Astrocyte of the spinal cord (primary cell): ENCODE data around the gene WDR93.

Experiments used
- DNase-seq: peaks from one replicate; pipeline ENCODE4 v3.0.0; 2011; ENCODE audit warnings: low read depth, low spot score
- H3K4me3 ChIP-seq: 2 replicates; pipeline ENCODE4 v1.5.1; 2011; ENCODE audit warnings: low read depth, mild to moderate bottlenecking, low read length, moderate library complexity
- in situ Hi-C: cut with HindIII; loops from 2 replicates; pipeline ENCODE4 v1.10.0; 2017; ENCODE audit warnings: low sequenced_read_pairs
- TF ChIP-seq, protein P1 (sequence below): IDR thresholded peaks from 2 replicates; pipeline ENCODE4 v1.5.1; 2012; ENCODE audit warnings: low read depth, mild to moderate bottlenecking, low read length, inconsistent platforms

WDR93 gene

DNA sequence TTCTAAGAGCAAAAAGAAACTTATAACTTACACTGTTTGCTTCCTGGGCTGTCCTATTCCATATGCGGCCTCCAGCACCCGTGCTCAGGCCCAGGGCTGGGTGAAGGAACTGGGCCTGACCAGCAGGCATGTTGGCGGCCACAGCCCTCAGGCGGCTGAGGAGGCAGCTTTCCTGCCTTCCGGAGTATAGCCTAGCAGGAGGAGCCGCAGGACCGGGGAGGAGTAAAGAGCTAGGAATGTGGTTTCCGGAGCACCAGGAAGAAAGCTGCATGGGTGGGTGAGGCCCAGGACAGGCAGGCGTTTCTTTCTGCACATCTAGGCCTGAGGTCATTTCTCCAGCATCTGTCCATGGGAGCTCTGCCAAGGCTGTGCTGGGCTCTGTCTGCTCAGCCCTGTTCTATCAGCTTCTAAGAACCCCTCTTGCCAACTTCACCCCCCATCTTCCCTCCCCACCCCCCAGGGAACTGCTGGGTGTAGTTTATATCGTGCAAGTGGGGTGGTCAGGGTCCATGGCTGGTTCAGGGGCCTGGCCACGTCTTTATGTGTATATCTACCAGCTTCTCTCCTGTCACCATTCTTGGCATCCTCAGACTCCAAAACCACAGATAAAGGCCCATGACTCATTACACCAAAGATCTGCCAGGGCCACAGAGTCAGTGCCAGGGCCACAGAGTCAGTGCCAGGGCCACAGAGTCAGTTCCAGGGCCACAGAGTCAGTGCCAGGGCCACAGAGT lies 27.6 kb upstream of the WDR93 start:
- TF ChIP-seq, protein P1, sequence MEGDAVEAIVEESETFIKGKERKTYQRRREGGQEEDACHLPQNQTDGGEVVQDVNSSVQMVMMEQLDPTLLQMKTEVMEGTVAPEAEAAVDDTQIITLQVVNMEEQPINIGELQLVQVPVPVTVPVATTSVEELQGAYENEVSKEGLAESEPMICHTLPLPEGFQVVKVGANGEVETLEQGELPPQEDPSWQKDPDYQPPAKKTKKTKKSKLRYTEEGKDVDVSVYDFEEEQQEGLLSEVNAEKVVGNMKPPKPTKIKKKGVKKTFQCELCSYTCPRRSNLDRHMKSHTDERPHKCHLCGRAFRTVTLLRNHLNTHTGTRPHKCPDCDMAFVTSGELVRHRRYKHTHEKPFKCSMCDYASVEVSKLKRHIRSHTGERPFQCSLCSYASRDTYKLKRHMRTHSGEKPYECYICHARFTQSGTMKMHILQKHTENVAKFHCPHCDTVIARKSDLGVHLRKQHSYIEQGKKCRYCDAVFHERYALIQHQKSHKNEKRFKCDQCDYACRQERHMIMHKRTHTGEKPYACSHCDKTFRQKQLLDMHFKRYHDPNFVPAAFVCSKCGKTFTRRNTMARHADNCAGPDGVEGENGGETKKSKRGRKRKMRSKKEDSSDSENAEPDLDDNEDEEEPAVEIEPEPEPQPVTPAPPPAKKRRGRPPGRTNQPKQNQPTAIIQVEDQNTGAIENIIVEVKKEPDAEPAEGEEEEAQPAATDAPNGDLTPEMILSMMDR = no peak
- DNase-seq = peak; percentile 90
- in situ Hi-C loops = no loop called here
- no peak overlapping the region for H3K4me3 ChIP-seq

DNA sequence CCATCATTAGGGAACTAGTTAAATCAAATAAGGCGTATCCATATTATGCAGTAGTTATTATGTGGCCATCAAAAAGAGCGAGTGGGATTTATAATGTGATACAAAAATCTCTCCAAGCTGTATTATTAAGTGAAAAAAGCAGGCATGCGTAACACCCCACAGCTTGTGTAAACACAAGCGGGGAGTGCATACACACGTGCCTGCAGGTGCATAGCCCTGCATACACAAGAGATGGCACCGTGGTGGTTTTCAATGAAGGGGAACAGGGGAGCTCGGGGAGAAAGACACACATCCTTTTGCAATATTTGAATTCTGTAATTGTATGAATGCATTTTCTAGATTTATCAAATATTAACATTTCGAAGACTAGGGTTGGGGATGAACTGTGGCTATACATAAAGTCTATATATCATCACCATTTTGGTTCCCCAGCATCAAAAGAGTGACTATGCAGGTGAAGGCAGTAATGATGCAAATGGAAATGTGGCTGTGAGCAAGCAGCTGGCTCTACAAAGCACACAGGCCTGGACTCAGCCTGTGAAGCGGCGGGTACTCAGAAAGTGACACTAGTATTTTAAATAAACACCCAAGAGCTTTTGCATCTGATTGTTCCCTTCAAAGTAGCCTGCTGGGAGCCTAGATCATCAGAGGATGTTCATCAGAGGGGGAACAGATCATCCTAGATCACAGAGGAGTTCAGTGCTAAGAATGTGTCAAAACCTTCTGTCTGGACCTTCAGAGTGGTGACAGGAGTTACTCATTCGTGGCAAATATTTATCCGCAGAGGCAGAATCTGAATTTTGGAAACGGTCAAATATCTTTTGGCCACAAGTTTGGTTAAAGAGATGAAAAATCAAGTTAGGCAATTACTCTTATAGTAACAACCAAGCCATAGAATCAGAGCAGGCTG lies 25.9 kb upstream of the WDR93 start:
- no peak overlapping the region for H3K4me3 ChIP-seq
- DNase-seq = peak; percentile 15
- in situ Hi-C loops = no loop called here
- TF ChIP-seq, protein P1 = no peak

DNA sequence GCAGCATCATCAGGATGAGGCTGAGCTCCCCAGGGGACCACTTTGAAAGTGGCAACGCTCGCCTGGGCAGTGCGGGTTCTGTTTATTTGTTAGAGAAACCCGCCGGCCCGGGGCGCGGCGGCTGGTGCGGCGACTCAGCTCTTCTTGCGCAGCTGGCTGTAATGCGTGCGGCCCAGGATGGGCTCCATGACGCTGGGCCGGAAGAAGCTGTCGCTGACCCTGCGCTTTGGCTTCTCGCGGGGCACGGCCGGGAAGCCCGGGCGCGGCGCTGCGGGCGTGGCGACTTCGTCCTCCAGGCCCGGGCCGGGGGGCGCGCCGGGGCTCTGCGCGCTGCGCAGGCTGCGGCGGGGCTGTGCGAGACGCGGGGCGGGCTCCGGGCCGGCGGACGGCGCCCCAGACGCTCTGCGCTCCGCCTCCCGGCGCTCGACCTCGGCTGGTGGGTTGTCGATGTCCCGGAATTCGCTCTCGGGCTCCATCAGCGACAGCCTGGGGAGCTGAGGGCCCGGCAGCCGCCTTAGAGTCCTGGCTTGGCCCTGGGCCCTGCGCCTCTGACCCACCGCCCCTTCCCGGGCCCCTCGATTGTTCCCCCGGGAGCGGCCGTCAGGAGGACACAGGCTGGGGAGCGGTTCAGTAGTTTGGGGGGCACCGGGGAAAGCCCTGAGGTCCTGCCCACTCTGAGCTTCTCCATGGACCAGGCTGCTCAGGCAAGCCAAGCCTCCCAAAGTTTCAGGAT lies 25.0 kb upstream of the WDR93 start:
- TF ChIP-seq, protein P1 = no peak
- DNase-seq = peak; percentile 49
- in situ Hi-C loops = no loop called here
- peak overlapping the region; percentile 23 for H3K4me3 ChIP-seq

DNA sequence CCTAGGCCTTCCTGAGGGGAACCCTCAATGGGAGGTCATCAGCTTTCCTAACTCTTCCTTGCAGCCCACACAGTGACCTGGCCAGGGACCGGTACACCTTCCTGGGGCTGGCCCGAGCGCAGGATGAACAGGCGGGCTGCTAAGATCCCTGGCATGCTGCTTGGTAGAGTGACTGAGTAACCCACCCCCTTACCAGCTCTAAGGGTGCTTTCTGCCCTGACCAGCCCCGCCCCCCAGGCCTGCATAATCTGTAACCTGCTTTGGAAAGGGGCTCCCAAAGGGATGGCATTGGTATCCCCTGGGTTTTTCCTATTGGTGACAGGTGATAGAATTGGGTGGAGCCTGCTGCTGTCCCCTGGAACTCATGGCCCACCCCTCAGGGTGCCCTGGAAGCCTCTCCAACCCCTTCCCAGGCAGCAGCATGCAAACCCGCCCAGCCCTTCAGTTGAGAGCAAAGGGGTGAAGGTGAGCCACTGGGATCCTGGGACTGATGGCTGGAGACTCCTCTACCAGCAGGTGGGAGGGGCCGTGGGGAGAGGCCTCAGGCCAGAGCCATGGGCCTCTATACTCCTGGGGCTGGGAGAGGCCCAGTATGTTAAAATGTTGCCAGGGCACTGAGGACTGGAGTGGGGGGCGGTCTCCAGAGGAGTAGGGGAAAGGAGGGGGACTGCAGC lies 24.3 kb upstream of the WDR93 start:
- in situ Hi-C loops = no loop called here
- TF ChIP-seq, protein P1 = no peak
- no peak overlapping the region for H3K4me3 ChIP-seq
- no peak for DNase-seq

DNA sequence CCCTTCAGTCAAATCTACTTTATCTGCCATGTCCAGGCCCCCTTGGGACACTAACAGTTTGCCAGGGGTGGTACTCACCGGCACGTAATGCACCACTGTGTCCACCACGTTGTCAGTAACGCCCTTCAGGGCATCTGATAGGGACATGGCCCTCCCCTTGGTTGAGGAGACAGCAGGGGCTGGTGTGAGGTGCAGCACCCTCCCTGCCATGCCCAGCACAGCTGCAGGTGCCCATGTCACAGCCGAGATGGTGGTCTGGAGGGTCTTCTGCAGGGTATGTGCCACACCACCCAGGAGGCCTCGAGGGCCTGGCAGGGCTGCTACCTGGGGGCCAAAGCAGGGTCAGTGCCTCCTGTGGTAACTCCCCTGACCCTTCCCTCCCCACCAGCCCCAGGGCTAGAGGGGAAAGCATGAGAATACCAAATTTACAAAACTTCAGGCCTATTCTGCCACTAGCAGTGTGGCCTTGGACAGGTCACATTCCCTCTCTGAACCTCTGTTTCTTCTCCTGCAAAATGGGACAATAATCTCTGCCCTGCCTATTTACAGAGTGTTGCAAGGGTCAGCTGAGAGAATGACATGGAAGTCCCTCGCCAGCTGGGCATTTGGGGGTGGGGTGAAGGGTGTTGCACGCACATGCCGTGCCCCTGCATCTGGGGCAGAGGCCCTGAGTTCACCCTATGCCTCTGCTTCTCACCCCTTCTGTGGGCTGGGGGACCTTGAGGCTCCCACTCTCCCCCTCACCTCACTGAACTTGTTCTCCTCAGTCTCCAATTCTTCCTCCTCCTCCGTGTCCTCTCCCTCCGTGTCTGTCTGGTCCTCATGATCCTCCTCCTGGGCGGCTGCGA lies 23.5 kb upstream of the WDR93 start:
- no peak overlapping the region for H3K4me3 ChIP-seq
- in situ Hi-C loops = no loop called here
- DNase-seq = no peak
- TF ChIP-seq, protein P1 = no peak
